GM18505 (cell line): Measurements from ENCODE around the gene ENC1.

Experiments
- ATAC-seq: cut with Tn5 transposase; IDR thresholded peaks from one replicate; pipeline ENCODE4 v1.9.1; 2021; ENCODE audit not compliant: unreplicated experiment
- POLR2A ChIP-seq: IDR thresholded peaks from 4 replicates; pipeline ENCODE4 v1.6.1; 2011; ENCODE audit warnings: borderline replicate concordance; ENCODE audit not compliant: insufficient read depth, insufficient read length; ENCODE audit errors: extremely low read depth

The ENC1 gene

GRCh38 chr5:74594137-74595040, 46.1 kb downstream of the ENC1 start:
- no peak for TF ChIP-seq POLR2A

GRCh38 chr5:74589204-74590056, 51.1 kb downstream of the ENC1 start:
- ATAC-seq, result no peak
- no peak for TF ChIP-seq POLR2A

More at GRCh38 chr5:74594137-74595040, 46.1 kb downstream of the ENC1 start:
- no peak for ATAC-seq

GRCh38 chr5:74588415-74588814, 52.1 kb downstream of the ENC1 start:
- no peak for TF ChIP-seq POLR2A
- ATAC-seq, result no peak

- no peak for ATAC-seq
- no peak for TF ChIP-seq POLR2A
These were observed 52.6 kb downstream of the ENC1 start for GRCh38 chr5:74587890-74588289.

GRCh38 chr5:74587300-74587699, 53.2 kb downstream of the ENC1 start:
- no peak for ATAC-seq
- TF ChIP-seq POLR2A, result no peak

GRCh38 chr5:74586856-74587255, 53.7 kb downstream of the ENC1 start:
- no peak for TF ChIP-seq POLR2A
- no peak for ATAC-seq

- ATAC-seq, result no peak
- TF ChIP-seq POLR2A, result no peak
These were observed 57.7 kb downstream of the ENC1 start for GRCh38 chr5:74582853-74583252.

- TF ChIP-seq POLR2A, result no peak
- ATAC-seq, result no peak
These were observed 58.6 kb downstream of the ENC1 start for GRCh38 chr5:74581988-74582365.

- no peak for TF ChIP-seq POLR2A
- no peak for ATAC-seq
These were observed 59.8 kb downstream of the ENC1 start for GRCh38 chr5:74580729-74581109.

- ATAC-seq, result peak; percentile 70
- TF ChIP-seq POLR2A, result no peak
These were observed 61.3 kb downstream of the ENC1 start for GRCh38 chr5:74579215-74579614.

- peak; percentile 27 for ATAC-seq
- TF ChIP-seq POLR2A, result no peak
These were observed 62.0 kb downstream of the ENC1 start for GRCh38 chr5:74578356-74579044.
